ENCODE results near the gene CD38.
"Not testable (repeated sequence)": the region's sequence is repeated elsewhere in the genome, so short reads cannot be mapped to it uniquely, and the experiment has no call there.

CD38 gene

GRCh38 chr4:15778289-15779241 is at the start of gene CD38:
TSS of gene CD38 (plus strand) at chr4:15778328. CDS start at chr4:15778415, 87 bp downstream.
- Histone ChIP-seq H3K36me3 (ENCODE audit: control insufficient read depth in 2 of 2, insufficient read depth in 1 of 2, low read length in 2 of 2) (no peaks in the 10 kb centered on the region), H3K4me3 (ENCODE audit: low read depth, low read length) (peak within 1 kb of the TSS; percentile 20), H3K9me3 (ENCODE audit: control insufficient read depth, insufficient read depth, low read depth, low read length) (no peaks in the 10 kb centered on the region), H3K4me1 (ENCODE audit: control insufficient read depth, insufficient read depth, low read length) (no peaks in the 10 kb centered on the region), H3K27ac (ENCODE audit: extremely low read depth, low read depth, low read length) (no peak within 1 kb of the TSS)
- TF ChIP-seq ZNF202 (tag by site-specific recombination; IDR thresholded peaks at IDR 0.05; ENCODE audit: borderline replicate concordance) (no peak), ZBTB44 (tag by site-specific recombination; IDR thresholded peaks at IDR 0.05) (no peak), TSHZ1 (tag by site-specific recombination; IDR thresholded peaks at IDR 0.05; ENCODE audit: borderline replicate concordance) (no peak), GLI4 (tag by site-specific recombination; IDR thresholded peaks at IDR 0.05) (no peak), ZNF341 (tag by site-specific recombination; IDR thresholded peaks at IDR 0.05; ENCODE audit: low read depth) (no peak), ZNF645 (tag by site-specific recombination; IDR thresholded peaks at IDR 0.05) (no peak), MZF1 (tag by site-specific recombination; IDR thresholded peaks at IDR 0.05; ENCODE audit: borderline replicate concordance) (no peak), ZNF529 (tag by site-specific recombination; IDR thresholded peaks at IDR 0.05; ENCODE audit: insufficient replicate concordance) (no peak), ZNF280C (tag by site-specific recombination; IDR thresholded peaks at IDR 0.05) (no peak), ZNF677 (tag by site-specific recombination; IDR thresholded peaks at IDR 0.05) (no peak), HOXD13 (CRISPR knock-in tag; IDR thresholded peaks at IDR 0.05; ENCODE audit: borderline replicate concordance) (no peak)
- POLR2A ChIA-PET = no interaction called here
- CTCF ChIA-PET = interaction anchor here (1.0 to 1.1 kb wide), 3 partner anchors 11 to 27 kb away, joined by 3 to 4 read pairs (median 3); no protein-coding TSS in a partner anchor

- Histone ChIP-seq H3K4me3 (ENCODE audit: low read depth, low read length) (no peak overlapping the region), H3K36me3 (ENCODE audit: control insufficient read depth in 2 of 2, insufficient read depth in 1 of 2, low read length in 2 of 2) (no peaks in the 10 kb centered on the region), H3K9me3 (ENCODE audit: control insufficient read depth, insufficient read depth, low read depth, low read length) (no peaks in the 10 kb centered on the region), H3K4me1 (ENCODE audit: control insufficient read depth, insufficient read depth, low read length) (no peaks in the 10 kb centered on the region), H3K27ac (ENCODE audit: extremely low read depth, low read depth, low read length) (no peak overlapping the region)
- TF ChIP-seq ZNF654 (tag by site-specific recombination; IDR thresholded peaks at IDR 0.05; ENCODE audit: low read depth) (peak; percentile 59), CTCF (tag by site-specific recombination; IDR thresholded peaks at IDR 0.05) (0 out of 2 replicates have a peak, but pooled peaks have one; percentile 19), ZNF660 (tag by site-specific recombination; IDR thresholded peaks at IDR 0.05) (no peak)
- ChIA-PET POLR2A (interaction anchor here (0.7 kb wide), 1 partner anchor 49 kb away, joined by 3 read pairs; the partner anchor contains the start of gene FAM200B), CTCF (interaction anchor here (1.0 to 1.2 kb wide), 3 partner anchors 10 to 432 kb away, joined by 3 to 4 read pairs (median 3); no protein-coding TSS in a partner anchor)
These were observed 48.1 kb upstream of the CD38 start for GRCh38 chr4:15729910-15730533.

GRCh38 chr4:15733061-15733460 is 45.1 kb upstream of the CD38 start:
- H3K27ac ChIP-seq (ENCODE audit: extremely low read depth, low read depth, low read length); POLR2A ChIA-PET; H3K4me3 ChIP-seq (ENCODE audit: low read depth, low read length); H3K36me3 ChIP-seq (ENCODE audit: control insufficient read depth in 2 of 2, insufficient read depth in 1 of 2, low read length in 2 of 2); H3K4me1 ChIP-seq (ENCODE audit: control insufficient read depth, insufficient read depth, low read length); H3K9me3 ChIP-seq (ENCODE audit: control insufficient read depth, insufficient read depth, low read depth, low read length): not testable (repeated sequence)
- CTCF ChIA-PET = interaction anchor here (0.6 kb wide), 1 partner anchor 9 kb away, joined by 4 read pairs; no protein-coding TSS in a partner anchor

All from HEK293 (cell line).